RCC 7860 (cell line): ENCODE measurements around the gene SSBP2.
"Not testable (repeated sequence)": the region's sequence is repeated elsewhere in the genome, so short reads cannot be mapped to it uniquely, and the experiment has no call there.

ENCODE experiments used
- DNase-seq: peaks from one replicate; pipeline ENCODE4 v3.0.0-alpha.2; 2015; ENCODE audit warnings: low spot score
- FAIRE-seq: peaks from 2 replicates; lab custom pipeline; 2012; peaks lifted over from hg19 to GRCh38; lab: Jason Lieb, UNC

SSBP2 gene

DNA sequence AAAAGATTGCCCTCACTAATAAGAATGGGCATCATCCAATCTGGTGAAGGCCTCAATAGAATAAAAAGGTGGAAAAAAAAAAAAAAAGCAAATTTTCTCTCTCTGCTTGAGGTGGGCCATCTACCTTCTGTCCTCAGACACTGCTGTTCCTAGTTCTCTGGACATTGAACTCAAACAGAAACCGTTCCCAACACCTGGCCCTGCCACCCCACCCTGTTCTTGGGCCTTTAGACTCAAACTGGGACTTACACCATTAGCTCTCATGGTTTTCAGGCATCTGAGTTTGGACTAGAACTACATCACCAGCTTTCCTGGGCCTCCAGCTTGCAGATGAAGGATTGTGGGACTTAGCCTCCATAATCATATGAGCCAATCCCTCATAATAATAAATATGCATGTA, 71.0 kb downstream of the SSBP2 start:
- no peak for FAIRE-seq

DNA sequence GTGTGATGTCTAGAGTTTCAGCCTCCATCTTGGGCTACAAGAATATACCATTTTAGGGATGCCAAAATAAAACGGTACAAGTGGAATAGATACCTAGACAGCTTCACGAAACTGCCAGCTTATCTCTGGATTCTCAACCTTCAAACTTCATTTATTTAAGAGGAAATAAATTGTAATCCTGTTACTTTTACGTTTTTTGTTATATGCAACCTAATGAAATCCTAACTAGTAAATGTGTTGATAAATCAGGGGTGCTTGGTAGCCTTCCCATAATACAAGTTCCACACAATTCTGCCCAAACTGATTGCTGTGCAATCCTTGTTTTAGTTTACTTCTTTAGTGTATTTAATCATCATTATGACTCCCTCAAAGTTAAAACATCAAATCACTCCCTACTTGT, 75.5 kb downstream of the SSBP2 start:
- no peak for FAIRE-seq
- no peak for DNase-seq

More for the DNA sequence above, 71.0 kb downstream of the SSBP2 start:
- DNase-seq = no peak

DNA sequence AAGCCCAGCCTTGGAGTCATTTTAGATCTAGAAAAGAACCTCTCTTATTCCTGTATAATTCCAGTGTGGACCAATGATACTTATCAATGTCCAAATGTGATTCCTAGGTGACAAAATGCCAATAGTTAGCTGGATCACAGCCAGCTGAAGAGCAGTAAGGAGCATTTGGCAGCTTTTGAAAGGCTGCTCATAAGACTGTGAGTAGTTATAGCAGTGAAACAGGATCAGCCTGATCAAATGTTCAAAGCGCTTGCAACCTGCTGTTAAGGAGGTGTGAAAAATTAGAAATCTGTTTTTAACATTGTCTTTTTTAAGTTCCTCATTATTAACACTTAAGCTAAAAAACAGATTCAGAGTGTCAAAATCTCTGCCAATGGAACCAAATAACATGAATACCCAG, 85.1 kb downstream of the SSBP2 start:
- FAIRE-seq = no peak
- no peak for DNase-seq

DNA sequence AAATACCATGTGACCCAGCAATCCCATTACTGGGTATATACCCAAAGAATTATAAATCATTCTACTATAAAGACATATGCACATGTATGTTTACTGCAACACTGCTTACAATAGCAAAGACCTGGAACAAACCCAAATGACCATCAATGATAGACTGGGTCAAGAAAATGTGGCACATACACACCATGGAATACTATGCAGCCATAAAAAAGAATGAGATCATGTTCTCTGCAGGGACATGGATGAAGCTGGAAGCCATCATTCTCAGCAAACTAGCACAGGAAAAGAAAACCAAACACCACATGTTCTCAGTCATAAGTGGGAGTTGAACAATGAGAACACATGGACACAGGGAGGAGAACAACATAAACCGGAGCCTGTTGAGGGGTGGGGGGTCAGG, 90.3 kb downstream of the SSBP2 start:
- DNase-seq, FAIRE-seq: not testable (repeated sequence)

DNA sequence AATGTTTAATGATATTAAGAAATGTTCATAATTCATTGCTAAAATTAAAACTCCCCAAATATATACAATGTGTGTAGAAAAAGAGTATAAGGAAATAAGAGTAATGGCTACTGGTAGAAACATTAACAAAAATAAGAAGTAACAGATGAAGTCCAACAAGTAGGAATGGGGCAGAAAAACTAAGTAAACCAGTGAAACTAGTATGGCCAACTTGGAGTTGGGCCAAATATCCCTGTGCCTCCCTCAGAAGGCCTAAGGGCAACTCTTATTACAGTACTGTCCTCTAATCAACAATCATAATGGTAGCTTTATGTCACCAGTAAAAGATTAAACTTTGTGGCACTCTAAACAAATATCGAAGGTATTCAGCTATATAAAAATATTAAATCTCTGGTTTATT, 93.5 kb downstream of the SSBP2 start:
- DNase-seq (no peak), FAIRE-seq (no peak)

DNA sequence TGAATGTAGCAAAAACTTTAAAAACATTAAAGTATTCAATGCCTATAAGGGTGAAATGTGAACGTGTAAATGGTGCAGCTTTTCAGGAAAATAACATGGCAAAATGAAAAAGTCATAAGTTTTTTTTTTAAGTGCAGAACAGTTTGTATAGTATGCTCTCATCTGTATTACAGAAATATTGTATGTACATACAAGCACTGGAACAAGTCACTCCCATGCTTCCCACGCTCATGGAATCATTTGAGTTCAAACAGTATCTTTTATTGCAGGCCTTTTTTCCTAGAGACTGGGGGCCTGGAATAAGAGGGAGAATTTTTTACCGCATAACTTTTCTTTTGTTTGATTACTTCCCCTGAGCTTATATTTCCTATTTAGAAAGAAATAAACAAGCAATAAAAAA, 94.1 kb downstream of the SSBP2 start:
- no peak for DNase-seq

DNA sequence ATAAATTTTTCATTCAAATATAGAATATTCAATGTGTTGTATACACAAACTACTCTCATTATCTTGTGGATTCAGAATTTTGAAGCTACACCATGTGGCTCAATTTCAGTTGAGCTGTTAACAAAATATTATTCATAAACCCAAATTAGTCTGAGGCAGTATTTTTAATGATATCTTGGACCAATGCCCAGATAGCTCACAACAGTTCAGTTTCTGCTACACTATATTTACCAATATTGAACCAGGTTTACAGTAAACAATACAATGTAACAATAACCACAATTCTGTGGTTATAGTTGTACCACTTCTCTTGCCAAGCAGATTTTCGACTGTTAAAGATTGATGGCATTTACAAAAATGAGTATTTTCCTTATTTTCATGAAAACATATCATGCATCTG, 99.9 kb downstream of the SSBP2 start:
- DNase-seq (no peak), FAIRE-seq (no peak)

More for the DNA sequence above, 94.1 kb downstream of the SSBP2 start:
- FAIRE-seq = no peak

DNA sequence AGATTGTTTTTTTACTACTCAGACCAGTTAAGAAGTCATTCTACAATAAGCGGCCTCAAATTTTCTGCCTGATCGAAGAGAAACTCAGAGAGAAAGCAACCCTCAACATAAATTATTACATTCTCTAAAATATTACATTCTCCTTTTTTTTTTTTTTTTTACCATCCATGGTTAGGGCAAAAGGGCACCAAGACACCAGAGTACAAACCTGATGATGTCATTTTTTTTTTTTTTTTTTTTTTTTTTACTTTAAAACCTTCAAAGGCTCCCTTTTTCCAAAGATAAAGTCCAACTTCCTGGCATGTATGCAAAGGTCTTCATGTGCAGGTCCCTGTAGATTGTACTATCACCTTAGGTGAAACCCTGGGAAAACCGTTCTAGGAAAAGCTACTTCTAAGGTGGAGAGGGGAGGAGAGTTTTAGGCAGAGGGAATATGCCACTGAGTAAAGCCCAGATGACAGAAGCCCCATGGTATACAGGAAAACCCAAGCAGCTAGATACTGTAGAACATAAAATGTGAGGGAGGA, 104.4 kb downstream of the SSBP2 start:
- FAIRE-seq (no peak), DNase-seq (no peak)

DNA sequence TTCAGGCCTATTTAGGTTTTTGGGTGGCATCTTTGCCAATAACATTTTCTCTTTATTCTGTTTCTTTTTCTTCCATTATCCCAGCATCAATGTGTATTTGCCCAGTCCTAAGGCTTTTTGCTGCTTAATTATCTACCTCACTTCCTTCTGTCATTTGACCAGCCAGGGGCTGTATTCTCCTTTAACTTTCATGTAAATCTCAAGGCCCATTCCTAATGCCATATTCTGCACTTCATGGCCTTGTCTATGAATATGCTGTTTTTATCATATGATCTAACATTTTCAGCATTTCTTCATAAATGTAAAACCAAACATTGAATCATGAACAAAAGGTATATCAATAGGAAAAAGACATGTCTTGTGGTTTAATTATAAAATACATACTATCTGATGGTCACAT, 108.7 kb downstream of the SSBP2 start:
- no peak for FAIRE-seq
- no peak for DNase-seq

DNA sequence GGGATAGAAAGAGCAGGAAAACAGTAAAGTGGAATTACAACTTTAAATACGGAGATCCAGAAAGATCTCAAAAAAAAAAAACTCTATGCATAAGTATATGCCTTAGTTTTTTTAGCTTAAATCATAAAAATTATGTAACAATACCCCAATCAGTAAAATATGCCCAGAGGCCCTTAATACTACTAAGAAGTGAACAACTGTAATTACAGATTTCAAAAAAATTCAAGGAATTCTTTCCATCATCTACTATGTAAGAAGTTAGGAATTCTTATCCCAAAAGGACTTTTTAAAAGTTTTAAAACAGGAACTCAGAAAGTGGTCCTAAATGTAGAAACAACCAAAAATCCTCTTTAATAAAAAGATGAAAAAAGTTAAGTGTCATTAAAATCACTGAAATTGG, 111.3 kb downstream of the SSBP2 start:
- DNase-seq (no peak), FAIRE-seq (no peak)

DNA sequence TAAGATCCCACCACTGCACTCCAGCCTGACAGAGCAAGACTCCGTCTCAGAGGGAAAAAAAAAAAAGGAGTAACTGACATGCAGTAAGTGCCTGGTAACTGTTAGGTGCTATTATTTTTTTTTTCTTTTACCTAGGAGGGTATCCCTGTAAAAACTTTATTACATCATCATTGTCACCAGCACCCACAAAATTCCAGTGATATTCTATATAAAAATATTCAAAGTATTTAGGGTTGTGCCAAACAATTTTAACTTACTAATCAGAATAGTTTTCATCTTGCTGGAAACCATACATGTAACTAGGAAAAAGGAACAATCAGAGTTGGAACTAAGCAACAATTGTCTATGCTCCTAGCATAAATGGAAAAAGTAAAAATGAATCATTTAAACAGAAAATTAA, 112.4 kb downstream of the SSBP2 start:
- no peak for DNase-seq
- FAIRE-seq = no peak

DNA sequence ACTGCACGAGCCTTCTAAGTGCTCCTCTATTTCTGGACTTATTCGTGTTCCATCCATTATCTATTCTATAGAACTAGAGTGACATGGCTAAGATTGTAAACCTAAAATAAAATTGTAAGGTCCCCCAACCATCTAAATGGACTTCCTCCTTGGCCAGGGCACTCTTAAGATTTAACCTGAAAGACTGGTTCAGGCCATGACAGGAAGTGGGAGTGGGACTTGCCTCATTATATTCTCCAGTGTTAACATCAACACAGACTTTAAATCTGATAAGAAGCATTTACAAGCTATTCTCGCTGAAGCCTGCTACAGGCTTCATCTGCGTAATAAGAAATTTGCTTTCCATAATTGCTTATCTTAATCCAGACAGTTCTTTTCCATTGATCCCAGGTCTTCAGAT, 117.0 kb downstream of the SSBP2 start:
- FAIRE-seq (no peak), DNase-seq (no peak)

DNA sequence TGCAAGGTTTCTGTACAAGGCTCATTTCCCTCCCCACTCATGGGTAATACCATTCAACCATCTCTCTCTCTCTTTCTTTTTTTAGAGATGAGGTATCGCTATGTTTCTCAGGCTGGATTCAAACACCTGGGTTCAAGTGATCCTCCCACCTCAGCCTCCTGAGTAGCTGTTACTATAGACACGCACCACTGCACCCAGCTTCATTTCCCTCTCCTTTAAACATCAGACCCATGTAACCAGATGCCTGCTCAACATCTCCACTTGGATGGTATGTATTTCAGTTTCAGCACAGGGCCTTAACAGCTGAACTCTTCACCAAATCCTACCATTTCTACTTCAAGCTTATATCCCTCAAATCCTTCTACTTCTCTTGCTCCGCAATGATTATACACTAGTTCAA, 117.4 kb downstream of the SSBP2 start:
- FAIRE-seq = no peak
- no peak for DNase-seq

DNA sequence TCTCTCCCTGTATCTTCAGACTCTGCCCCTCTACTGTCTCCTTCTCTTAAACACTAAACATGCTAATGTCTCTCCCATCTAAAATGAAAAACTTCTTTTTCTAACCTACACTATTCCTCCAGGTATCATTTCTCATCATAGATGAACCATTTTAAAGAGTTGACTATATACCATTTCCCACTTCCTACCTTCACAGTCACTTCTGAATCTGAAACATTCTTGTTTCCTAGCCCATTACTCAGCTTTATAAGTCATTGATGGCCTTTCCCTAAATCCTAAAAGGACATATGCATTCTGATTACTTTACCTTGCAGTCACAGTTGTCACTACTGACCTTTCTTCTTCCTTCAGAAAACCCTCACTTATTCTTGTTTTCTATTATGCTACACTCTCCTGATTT, 118.2 kb downstream of the SSBP2 start:
- DNase-seq (no peak), FAIRE-seq (no peak)

DNA sequence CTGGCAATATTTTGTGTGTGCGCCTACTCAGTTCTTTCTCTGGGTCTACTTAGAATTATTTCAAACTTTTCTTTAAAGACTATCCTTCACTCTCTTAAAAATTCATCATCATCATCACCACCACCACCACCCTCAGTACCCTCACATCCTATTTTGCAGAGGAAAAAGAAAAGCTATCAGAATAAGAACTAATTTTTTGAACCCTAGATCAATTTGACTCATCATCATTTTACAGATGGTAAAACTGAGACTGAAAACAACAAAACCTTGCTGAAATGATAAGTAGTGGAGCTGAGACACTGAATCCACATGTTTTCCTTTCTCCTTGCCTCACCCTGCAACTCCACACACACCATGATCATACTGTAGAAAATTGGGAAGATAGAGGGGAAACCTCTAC, 119.3 kb downstream of the SSBP2 start:
- no peak for FAIRE-seq
- no peak for DNase-seq

DNA sequence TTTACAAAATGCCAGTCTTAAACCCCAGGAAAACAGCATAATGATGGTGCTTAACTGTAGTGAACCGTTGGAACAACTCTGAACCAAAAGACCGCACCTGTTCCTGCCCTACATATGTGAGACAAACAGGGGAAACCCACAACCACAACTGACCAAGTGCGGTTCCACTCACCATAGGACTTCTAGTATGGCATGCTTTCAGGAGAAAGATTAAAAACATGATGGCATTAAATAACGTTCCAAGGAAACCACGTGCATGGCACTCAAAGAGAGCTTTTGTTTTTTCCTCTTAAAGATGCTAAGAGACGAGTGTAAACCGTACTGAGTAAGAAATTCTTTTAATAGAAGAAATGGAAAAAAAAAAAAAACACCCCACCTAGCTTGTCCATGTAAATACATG, 119.8 kb downstream of the SSBP2 start:
- no peak for DNase-seq
- no peak for FAIRE-seq

DNA sequence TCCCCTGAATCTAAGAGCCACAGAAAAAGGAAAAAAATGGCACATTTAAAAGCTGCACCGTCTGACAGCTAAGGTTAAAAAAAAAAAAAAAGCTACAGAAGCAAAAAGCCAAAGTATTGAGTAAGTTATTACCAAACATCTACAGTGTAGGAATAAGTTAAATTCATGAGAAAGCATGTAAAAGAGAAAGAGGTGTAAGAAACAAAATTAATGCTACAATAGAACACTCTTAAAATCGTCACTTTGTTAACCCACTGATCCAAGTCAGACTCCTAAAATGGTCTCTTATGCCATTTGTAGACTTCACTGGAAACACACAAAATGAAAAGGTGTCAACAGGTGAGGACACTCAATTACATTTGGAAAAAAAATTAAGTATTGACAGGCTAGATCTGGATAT, 120.2 kb downstream of the SSBP2 start:
- no peak for FAIRE-seq

DNA sequence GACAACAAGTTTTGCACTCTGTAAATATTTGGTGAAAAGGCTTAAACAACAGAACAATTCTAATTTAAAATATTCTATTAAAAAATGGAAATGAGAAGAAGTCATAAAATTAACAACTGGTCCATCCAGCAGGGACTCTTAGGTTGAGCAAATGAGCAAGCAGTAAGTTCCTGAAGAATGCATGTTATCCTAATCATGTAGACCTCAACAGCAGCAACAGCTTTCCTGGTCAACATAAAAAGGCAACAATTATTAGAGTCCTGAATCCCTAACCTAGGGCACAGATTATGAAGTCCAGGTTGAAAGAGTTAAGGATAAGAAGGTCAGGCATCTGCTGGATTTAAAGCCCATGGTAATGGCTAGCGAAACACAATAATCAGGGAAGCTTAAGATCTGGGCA, 120.9 kb downstream of the SSBP2 start:
- no peak for DNase-seq
- no peak for FAIRE-seq

More for the DNA sequence above, 120.2 kb downstream of the SSBP2 start:
- DNase-seq = no peak

DNA sequence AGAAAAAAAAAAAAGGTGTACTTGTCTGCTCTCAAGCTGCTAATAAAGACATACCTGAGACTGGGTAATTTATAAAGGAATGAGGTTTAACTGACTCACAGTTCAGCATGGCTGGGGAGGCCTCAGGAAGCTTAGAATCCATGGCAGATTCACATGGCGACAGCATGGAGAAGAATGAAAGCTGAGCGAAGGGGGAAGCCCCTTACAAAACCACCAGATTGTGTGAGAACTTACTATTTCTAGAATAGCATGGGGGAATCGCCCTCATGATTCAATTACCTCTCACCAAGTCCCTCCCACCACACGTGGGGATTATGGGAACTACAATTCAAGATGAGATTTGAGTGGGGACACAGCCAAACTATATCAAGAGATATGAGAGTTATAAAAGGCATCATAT, 122.8 kb downstream of the SSBP2 start:
- DNase-seq, FAIRE-seq: not testable (repeated sequence)

DNA sequence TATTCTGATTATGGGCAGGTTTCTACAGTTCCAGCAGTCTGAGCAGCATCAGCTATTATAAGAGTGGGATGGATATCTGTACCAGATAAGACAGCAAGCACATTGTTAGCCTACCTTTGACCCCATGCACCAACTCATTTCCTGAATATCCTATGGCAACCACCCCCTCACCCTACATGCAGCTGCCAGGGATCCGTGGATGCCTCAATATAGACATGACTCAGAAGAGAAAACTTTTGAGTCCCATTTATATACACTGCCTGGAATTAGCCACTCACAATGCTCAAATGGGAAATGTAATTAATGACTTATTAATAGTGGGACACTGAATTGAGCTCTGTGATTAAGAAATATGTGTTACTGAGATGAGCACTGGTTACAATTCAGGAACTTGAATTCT, 124.4 kb downstream of the SSBP2 start:
- DNase-seq = peak; percentile 82

DNA sequence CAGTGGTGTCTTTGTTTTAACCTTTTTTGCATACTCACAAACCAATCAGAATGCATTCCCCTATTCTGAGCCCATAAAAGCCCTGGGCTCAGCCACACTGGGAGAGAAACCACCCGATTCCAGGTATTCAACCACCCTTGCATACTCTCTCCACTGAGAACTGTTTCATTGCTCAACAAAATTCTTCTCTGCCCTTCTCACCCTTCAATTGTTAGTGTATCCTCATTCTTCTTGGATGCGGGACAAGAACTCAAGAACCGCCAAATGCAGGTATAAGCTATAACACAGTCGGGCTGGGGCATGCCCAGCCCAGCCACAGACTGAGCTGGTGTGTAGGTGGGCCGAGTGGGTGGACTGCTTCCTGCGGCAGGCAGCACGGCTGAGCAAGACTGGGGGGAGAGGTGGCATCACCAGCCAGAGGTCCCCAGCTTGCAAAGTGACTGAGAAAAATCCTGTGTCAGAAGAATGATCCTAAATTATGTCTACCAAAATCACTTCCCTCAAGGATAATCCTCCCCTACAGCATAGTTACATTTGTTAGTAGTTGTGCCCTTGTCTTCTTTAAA, 141.0 kb downstream of the SSBP2 start:
- FAIRE-seq (no peak), DNase-seq (no peak)

More for the DNA sequence above, 124.4 kb downstream of the SSBP2 start:
- FAIRE-seq = peak; percentile 72

DNA sequence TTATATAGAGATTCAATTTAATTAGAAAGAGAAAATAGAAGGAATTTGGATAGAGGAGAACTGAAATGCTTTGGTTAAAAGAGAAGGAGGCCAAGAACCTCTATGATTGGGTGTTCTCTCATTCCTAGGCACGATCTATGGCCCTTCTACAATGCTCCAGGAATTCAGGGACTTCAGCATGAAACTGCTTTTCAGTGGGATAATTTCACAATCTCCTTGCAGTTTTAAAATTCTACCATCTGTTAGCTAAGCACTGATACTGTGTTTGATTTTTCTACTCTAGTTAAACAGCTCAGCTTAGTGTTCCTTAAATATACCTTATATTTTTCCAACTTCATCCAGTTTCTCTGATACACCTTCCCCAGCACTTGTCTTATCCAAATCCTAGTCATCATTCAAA, 141.9 kb downstream of the SSBP2 start:
- FAIRE-seq (no peak), DNase-seq (no peak)

DNA sequence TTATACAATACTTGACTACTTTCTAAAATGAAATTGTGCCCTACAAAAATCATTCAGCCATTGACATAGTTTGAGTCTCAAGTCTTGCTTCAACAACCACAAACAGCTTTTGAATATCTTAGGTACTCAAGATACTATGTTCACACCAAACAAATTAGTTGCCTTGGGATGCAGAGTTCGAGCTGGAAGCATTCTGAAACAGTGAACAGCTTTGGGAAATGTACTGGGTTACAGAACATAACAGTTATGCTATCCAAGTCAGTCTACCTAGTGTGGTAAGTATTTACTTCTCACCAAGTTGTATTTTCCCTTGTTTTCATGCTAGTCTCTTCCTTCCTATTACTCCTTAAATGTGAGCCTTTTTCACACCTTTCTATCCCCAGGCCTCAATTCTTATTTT, 143.2 kb downstream of the SSBP2 start:
- FAIRE-seq (no peak), DNase-seq (no peak)
